Endothelial cell of umbilical vein (primary cell): ENCODE data around the gene CREM. TPM values are rescaled to one million over a fixed set of nuclear protein-coding genes. Genes with fewer than 3 reads are reported as not detected.

ENCODE experiments used
- BruUV-seq: library from RNA; stranded (reverse); fragments of 400-500 nt; replicated peaks from 2 replicates; lab custom pipeline; 2021; lab: Mats Ljungman, UMichigan
- CTCF ChIA-PET: fragments of 300-600, 350-600 bp; sonication (Branson Sonifier 250); formaldehyde crosslinking; loops from one replicate; lab custom pipeline; 2021; ENCODE audit warnings: antibody characterized with exemption, inconsistent platforms; lab: Charles Lee
- POLR2A ChIA-PET: fragments of 300-600, 350-600 bp; sonication (Branson Sonifier 250); formaldehyde crosslinking; loops from one replicate; lab custom pipeline; 2021; ENCODE audit warnings: antibody characterized with exemption, inconsistent platforms; lab: Charles Lee
- DNase-seq: peaks from one replicate; pipeline ENCODE4 v3.0.0-alpha.2; 2011; ENCODE audit warnings: low read depth, low spot score
- FAIRE-seq: peaks from 2 replicates; lab custom pipeline; 2011; peaks lifted over from hg19 to GRCh38; lab: Jason Lieb, UNC
- H2AFZ ChIP-seq: 2 replicates; pipeline ENCODE4 v1.6.0; 2012; ENCODE audit warnings: low read depth, low read length, control low read depth, inconsistent platforms
- H3K27ac ChIP-seq: 2 replicates; pipeline ENCODE4 v1.5.1; 2011; ENCODE audit warnings: low read depth, mild to moderate bottlenecking, control low read depth, low read length, moderate library complexity; ENCODE audit not compliant: insufficient read depth
- H3K27me3 ChIP-seq, 2 experiments: 2 replicates each; pipeline versions ENCODE4 v1.6.0 to v1.6.1; 2011; ENCODE audit warnings: low read length in 2 of 2, mixed read lengths in 1 of 2; ENCODE audit not compliant: control insufficient read depth in 2 of 2, insufficient read depth in 2 of 2
- H3K36me3 ChIP-seq, 2 experiments: 2 replicates in 1 of 2; 3 replicates in 1 of 2; pipeline ENCODE4 v1.5.1; 2011; ENCODE audit warnings: low read length in 2 of 2, mild to moderate bottlenecking in 1 of 2, moderate library complexity in 1 of 2; ENCODE audit not compliant: control insufficient read depth in 2 of 2, insufficient read depth in 2 of 2; ENCODE audit errors: extremely low read depth in 1 of 2
- H3K4me1 ChIP-seq: 3 replicates; pipeline ENCODE4 v1.5.1; 2011; ENCODE audit warnings: mild to moderate bottlenecking, low read length; ENCODE audit not compliant: control insufficient read depth, insufficient read depth; ENCODE audit errors: extremely low read depth
- H3K4me2 ChIP-seq: 2 replicates; pipeline ENCODE4 v1.6.1; 2011; ENCODE audit warnings: low read length, control low read depth, mixed read lengths; ENCODE audit not compliant: insufficient read depth
- H3K4me3 ChIP-seq, 3 experiments: fragments of 200-600 bp in 1 of 3; sonication (generic), shearing (Covaris generic) in 1 of 3; replicated peaks in 1 of 3; 2 replicates each; pipeline ENCODE4 v1.5.1; 2011 to 2016; ENCODE audit warnings: control low read depth in 3 of 3, low read length in 3 of 3, mild to moderate bottlenecking in 2 of 3, inconsistent platforms in 1 of 3, low read depth in 1 of 3, moderate library complexity in 1 of 3; ENCODE audit not compliant: insufficient read depth in 1 of 3
- H3K79me2 ChIP-seq: 2 replicates; pipeline ENCODE4 v1.6.0; 2012; ENCODE audit warnings: low read length, inconsistent platforms; ENCODE audit not compliant: control insufficient read depth, insufficient read depth
- H3K9ac ChIP-seq: replicated peaks from 2 replicates; pipeline ENCODE3; 2011; ENCODE audit warnings: low read length, control low read depth; ENCODE audit not compliant: insufficient read depth; ENCODE audit errors: extremely low read depth
- H3K9me1 ChIP-seq: replicated peaks from 3 replicates; pipeline ENCODE4 v1.6.0; 2011; ENCODE audit warnings: mild to moderate bottlenecking, low read length; ENCODE audit not compliant: control insufficient read depth, insufficient read depth; ENCODE audit errors: extremely low read depth
- H3K9me3 ChIP-seq: replicated peaks from 2 replicates; pipeline ENCODE4 v1.5.1; 2012; ENCODE audit warnings: low read length, inconsistent platforms; ENCODE audit not compliant: control insufficient read depth, insufficient read depth
- H4K20me1 ChIP-seq: replicated peaks from 2 replicates; pipeline ENCODE3; 2011; ENCODE audit warnings: mild to moderate bottlenecking, low read length; ENCODE audit not compliant: control insufficient read depth, insufficient read depth; ENCODE audit errors: extremely low read depth
- CTCF ChIP-seq, 2 donors: IDR thresholded peaks; 1 replicate in 1 of 2; 2 replicates in 1 of 2; pipeline ENCODE4 v1.5.1; 2011; ENCODE audit warnings: low read length in 2 of 2, mild to moderate bottlenecking in 2 of 2, moderate library complexity in 2 of 2, control low read depth in 1 of 2, inconsistent platforms in 1 of 2, low read depth in 1 of 2; ENCODE audit not compliant: insufficient read depth in 1 of 2; ENCODE audit errors: extremely low read depth in 1 of 2
- EZH2 ChIP-seq: IDR thresholded peaks from 2 replicates; pipeline ENCODE4 v1.6.1; 2012; ENCODE audit warnings: borderline replicate concordance, low read depth, mild to moderate bottlenecking, moderate library complexity, low read length, inconsistent platforms; ENCODE audit not compliant: severe bottlenecking
- FOS ChIP-seq: IDR thresholded peaks from 2 replicates; pipeline ENCODE4 v1.6.1; 2011; ENCODE audit warnings: mild to moderate bottlenecking, low read length, moderate library complexity, borderline replicate concordance; ENCODE audit not compliant: insufficient read depth
- GATA2 ChIP-seq: IDR thresholded peaks from 2 replicates; pipeline ENCODE4 v1.7.0; 2011; ENCODE audit warnings: low read depth, mild to moderate bottlenecking, moderate library complexity, mixed read lengths, low read length; ENCODE audit not compliant: insufficient read length, insufficient read depth
- JUN ChIP-seq: IDR thresholded peaks from 2 replicates; pipeline ENCODE4 v1.6.1; 2011; ENCODE audit warnings: borderline replicate concordance, low read depth; ENCODE audit not compliant: insufficient read length, insufficient read depth
- MAX ChIP-seq: IDR thresholded peaks from 2 replicates; pipeline ENCODE4 v1.6.1; 2011; ENCODE audit not compliant: insufficient read depth, insufficient read length
- MYC ChIP-seq: IDR thresholded peaks from one replicate; pipeline ENCODE4 v1.6.1; 2011; ENCODE audit warnings: mild to moderate bottlenecking, low read depth, low read length
- POLR2A ChIP-seq: IDR thresholded peaks from 2 replicates; pipeline ENCODE4 v1.6.1; 2012; ENCODE audit warnings: low read depth, mild to moderate bottlenecking, control low read depth, low read length
- POLR2AphosphoS5 ChIP-seq: IDR thresholded peaks from 2 replicates; pipeline ENCODE4 v1.6.1; 2012; ENCODE audit warnings: low read depth, mild to moderate bottlenecking, control low read depth, low read length, moderate library complexity; ENCODE audit not compliant: insufficient read depth
- dilution Hi-C: fragments of 300-500 bp; cut with MboI; formaldehyde crosslinking; loops from one replicate; pipeline ENCODE4 v1.15.0; 2019; ENCODE audit warnings: low sequenced_read_pairs; ENCODE audit not compliant: extremely low pct_ligation_motif_present
- intact Hi-C: fragments of 100-400 bp; cut with micrococcal nuclease; formaldehyde crosslinking; loops from one replicate; pipeline ENCODE4 v1.10.0; 2022
- polyA plus RNA-seq, 4 experiments: library from polyadenylated mRNA; depleted of rRNA in 3 of 4; stranded (reverse) in 3 of 4; unstranded in 1 of 4; fragments of >200 nt; gene quantifications; 2 replicates each; pipeline versions ENCODE4 v1.2.1 to v1.2.3, GENCODE V29; 2011 to 2012; ENCODE audit warnings: missing spikeins in 1 of 4
- total RNA-seq: library from RNA; stranded (reverse); gene quantifications from 2 replicates; pipeline ENCODE4 v1.2.3, GENCODE V29; 2021

CREM gene
- total and polyA plus RNA-seq, 2 donors (not counting 3 experiments of a cell fraction or from before 2014, with no cell fraction given), result 35.5 to 39.8 TPM

- no peaks in the 10 kb centered on the region for H3K27me3 ChIP-seq
- no TSS peak for BruUV-seq
These were observed 120.2 kb downstream of the CREM start for GRCh38 chr10:35246770-35247343.

More at GRCh38 chr10:35246770-35247343, 120.2 kb downstream of the CREM start:
- H3K79me2 ChIP-seq, result no peaks in the 10 kb centered on the region
- H3K4me1 ChIP-seq, result no peaks in the 10 kb centered on the region
- no peaks in the 10 kb centered on the region for H3K36me3 ChIP-seq
- no peaks in the 10 kb centered on the region for H3K9me1 ChIP-seq
- H3K27ac ChIP-seq, result no peak overlapping the region
- dilution Hi-C loops (no loop called here), intact Hi-C loops (no loop called here)
- no peak overlapping the region for H3K9ac ChIP-seq
- POLR2A ChIA-PET, result no interaction called here
- no peaks in the 10 kb centered on the region for H4K20me1 ChIP-seq
- CTCF ChIA-PET, result no interaction called here
- no peaks in the 10 kb centered on the region for H3K9me3 ChIP-seq
- no peak for TF ChIP-seq FOS
- no peak for TF ChIP-seq GATA2
- TF ChIP-seq EZH2, result no peak
- no peak for TF ChIP-seq POLR2A
- TF ChIP-seq CTCF (IDR thresholded peaks at IDR 0.05; ENCODE audit: extremely low read depth in 1 of 2, insufficient read depth in 1 of 2, low read depth in 1 of 2, low read length in 2 of 2), result no peak
- TF ChIP-seq JUN, result no peak
- TF ChIP-seq MYC, result no peak
- TF ChIP-seq MAX, result no peak
- TF ChIP-seq POLR2AphosphoS5, result no peak
- FAIRE-seq (no peak), DNase-seq (no peak)
- no peak overlapping the region for H3K4me3 ChIP-seq
- no peak overlapping the region for H2AFZ ChIP-seq
- no peak overlapping the region for H3K4me2 ChIP-seq
